Activated T-cell treated with anti-CD3 and anti-CD28 coated beads for 4 hours (primary cell): ENCODE data around the gene INCA1.
"Not testable (repeated sequence)": the region's sequence is repeated elsewhere in the genome, so short reads cannot be mapped to it uniquely, and the experiment has no call there.

Experiments
- DNase-seq: peaks from one replicate; pipeline ENCODE4 v3.0.0-alpha.2; 2020

Gene INCA1

GRCh38 chr17:4997302-4998026 is at the start of gene INCA1, which contains the start of gene KIF1C:
Gene INCA1 (minus strand): TSS chr17:4997522. CDS start chr17:4994437, 3,085 bp downstream.
Gene KIF1C (plus strand): TSS chr17:4997950. CDS start chr17:5000247, 2,297 bp downstream.
- peak; percentile 83 for DNase-seq

GRCh38 chr17:5045496-5045895 is 48.2 kb upstream of the INCA1 start:
- no peak for DNase-seq

GRCh38 chr17:5044630-5045029 is 47.3 kb upstream of the INCA1 start:
- DNase-seq = no peak

- DNase-seq = no peak
These were observed 46.2 kb upstream of the INCA1 start for GRCh38 chr17:5043524-5043923.

- DNase-seq = no peak
These were observed 45.1 kb upstream of the INCA1 start for GRCh38 chr17:5042157-5043022.

GRCh38 chr17:5035315-5035714 is 38.0 kb upstream of the INCA1 start, which contains the start of gene SLC52A1:
Gene SLC52A1 (minus strand): TSS chr17:5035426. CDS start chr17:5034606, 820 bp downstream.
- DNase-seq = no peak

- no peak for DNase-seq
These were observed 37.3 kb upstream of the INCA1 start for GRCh38 chr17:5034651-5035050.

GRCh38 chr17:5034063-5034462 is 36.7 kb upstream of the INCA1 start:
- no peak for DNase-seq

GRCh38 chr17:5033352-5034015 is 36.2 kb upstream of the INCA1 start:
- DNase-seq = no peak

- no peak for DNase-seq
These were observed 35.5 kb upstream of the INCA1 start for GRCh38 chr17:5032865-5033264.

GRCh38 chr17:5031365-5032082 is 34.2 kb upstream of the INCA1 start:
- DNase-seq = peak; percentile 78

GRCh38 chr17:5030168-5030567 is 32.8 kb upstream of the INCA1 start:
- DNase-seq = not testable (repeated sequence)

GRCh38 chr17:5027916-5028315 is 30.6 kb upstream of the INCA1 start:
- DNase-seq = no peak

- no peak for DNase-seq
These were observed 30.0 kb upstream of the INCA1 start for GRCh38 chr17:5027299-5027698.

GRCh38 chr17:5024604-5025003 is 27.3 kb upstream of the INCA1 start:
- DNase-seq = no peak

- DNase-seq = no peak
These were observed 26.3 kb upstream of the INCA1 start for GRCh38 chr17:5023588-5024147.

- DNase-seq = no peak
These were observed 24.9 kb upstream of the INCA1 start for GRCh38 chr17:5022171-5022711.

- no peak for DNase-seq
These were observed 23.2 kb upstream of the INCA1 start for GRCh38 chr17:5020502-5021023.

GRCh38 chr17:5019475-5019956 is 22.2 kb upstream of the INCA1 start:
- DNase-seq = no peak

- DNase-seq = no peak
These were observed 17.0 kb upstream of the INCA1 start for GRCh38 chr17:5014357-5014756.

- no peak for DNase-seq
These were observed 14.6 kb upstream of the INCA1 start for GRCh38 chr17:5011928-5012327.
